GM20000 (cell line): Measurements from ENCODE around the gene IL3.

Experiments used
- DNase-seq: peaks from one replicate; pipeline ENCODE4 v3.0.0; 2012; ENCODE audit warnings: low spot score
- CTCF ChIP-seq: IDR thresholded peaks from 2 replicates; pipeline ENCODE4 v1.5.1; 2012; ENCODE audit warnings: mild to moderate bottlenecking, control low read depth; ENCODE audit errors: extremely low read depth, missing control alignments

IL3 gene

GRCh38 chr5:132054031-132054696 lies 6.3 kb upstream of the IL3 start:
- no peak for TF ChIP-seq CTCF
- no peak for DNase-seq

DNA sequence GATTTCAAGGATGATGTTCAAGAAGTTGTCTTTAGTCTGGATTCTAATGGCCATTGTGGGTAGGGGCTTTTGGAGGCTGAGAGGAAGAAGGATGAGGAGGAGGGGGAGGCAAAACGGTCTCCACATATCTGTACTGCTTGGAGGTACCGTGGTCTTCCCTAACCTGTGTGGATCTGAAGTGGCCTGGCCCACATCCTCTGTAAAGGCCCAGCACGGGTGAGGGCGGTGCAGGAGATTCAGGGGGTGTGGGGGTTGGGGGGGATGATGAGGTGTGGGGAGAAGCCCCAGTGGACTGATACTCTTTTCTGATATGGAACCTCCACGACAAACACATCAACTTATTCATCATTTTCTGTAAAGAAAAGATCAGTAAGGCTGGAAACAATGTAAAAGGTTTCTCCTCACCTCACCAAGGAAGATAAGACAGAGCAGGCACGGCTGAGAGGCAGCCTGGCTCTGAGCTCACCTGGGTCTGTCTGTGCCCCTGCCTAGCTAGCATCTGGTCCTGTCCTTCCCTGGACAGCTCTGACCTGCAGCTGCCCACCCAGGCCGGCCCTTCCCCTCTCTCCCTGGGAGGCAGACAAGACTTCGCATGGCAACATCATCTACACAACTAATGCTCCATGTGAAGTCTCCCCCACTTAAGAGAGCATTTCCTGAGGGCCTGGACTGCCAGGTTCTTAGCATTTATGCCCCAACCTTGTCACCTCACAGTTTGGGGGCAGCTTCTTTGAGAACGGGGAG lies 5.6 kb upstream of the IL3 start:
- no peak for DNase-seq
- TF ChIP-seq CTCF = no peak

DNA sequence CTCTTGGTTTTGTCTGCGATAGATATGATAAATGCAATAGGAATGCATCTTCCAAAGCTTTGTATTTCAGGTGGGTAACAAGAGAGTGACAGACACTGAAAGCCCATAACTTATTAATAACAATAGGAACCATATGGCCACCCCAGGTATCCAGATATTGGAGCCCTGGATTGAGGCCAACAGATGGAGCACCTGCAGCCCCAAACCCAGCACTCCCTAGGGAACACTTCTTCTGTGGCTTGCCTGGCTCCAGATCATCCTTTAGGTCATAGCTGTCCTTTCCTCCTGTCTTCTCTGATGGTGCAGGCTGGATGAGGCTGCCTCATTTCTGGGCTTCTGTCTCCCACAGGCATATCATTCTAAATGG lies 5.0 kb upstream of the IL3 start:
- TF ChIP-seq CTCF = no peak
- DNase-seq = no peak

GRCh38 chr5:132055808-132056609 lies 4.4 kb upstream of the IL3 start:
- TF ChIP-seq CTCF = no peak
- DNase-seq = no peak

DNA sequence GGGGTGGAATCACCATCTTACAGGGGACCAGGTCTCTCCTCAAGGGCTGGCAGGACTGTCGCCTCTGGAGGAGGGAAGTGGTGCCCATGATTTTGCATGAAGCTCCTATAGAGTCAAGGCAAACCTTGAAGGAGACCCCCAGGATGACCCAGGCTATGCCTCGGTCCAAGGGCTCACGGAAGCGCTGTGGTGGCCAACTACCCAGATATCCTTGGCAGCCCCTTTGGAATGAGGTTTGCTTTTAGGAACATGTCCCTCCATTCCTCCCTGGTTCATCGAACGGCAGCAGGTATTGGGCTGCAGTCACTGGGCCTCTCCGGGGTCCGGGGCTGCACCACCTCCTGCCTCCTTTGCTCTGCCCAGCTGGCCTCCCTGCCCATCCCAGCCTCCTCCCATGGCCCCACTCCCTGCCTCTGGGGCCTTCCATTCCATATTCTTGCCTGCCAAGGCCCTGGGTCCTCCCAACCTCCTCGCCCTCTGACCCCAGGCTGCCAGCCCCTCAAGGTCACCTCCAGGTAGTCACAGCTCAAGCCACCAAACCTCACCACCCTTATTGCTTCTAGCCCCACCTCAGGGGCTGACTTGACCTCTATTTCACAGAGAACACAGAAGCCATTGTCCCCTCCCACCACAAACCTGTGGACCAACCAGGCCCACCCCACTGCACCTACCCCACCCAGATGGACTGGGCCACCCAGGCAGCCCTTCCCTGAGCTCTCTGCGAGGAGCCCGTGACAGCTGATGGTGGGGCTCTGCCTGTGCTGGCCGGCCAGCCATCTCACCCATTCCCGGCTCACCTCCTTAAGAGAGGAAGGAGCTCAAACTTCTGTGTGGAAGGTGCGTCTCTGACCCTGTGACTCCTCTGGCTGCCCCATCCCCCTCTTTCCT lies 3.6 kb upstream of the IL3 start:
- DNase-seq = no peak
- TF ChIP-seq CTCF = no peak

DNA sequence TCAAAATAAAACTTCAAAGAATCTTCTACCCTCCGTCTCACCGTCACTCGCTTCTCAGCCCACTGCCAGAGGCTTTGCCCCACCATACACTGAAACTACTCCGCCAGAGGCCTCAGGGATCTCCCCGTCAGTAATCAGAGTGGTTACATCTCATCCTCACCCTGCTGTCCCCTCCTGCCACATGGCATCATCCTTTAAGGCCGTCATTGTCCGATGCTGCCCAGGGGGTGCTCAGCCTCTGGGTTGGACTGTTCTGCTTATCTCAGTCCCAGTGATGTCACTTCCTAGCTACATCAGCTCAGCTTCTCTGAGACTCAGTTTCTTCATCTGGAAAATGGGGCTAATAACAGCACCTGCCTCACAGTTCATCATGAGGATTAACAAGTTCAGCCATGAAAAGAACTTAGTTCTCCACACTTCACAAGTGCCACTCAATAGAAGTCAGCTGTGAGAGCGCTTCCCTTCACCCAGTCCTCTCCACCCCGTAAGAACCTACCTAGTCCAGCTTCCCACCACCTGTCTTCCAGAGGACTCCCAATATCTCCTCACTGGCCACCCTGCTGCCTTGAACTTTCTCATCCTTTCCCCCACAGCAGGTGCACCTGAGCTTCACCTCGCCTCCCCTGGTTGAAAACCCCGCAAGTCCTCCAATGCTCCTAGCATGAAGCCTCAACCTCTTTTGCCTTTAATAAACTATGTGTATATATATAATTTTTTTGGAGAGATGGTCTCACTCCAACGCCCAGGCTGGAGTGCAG lies 2.8 kb upstream of the IL3 start:
- DNase-seq = no peak
- TF ChIP-seq CTCF = no peak
